NCI-H2029 treated with DMSO at 0.1 percent for 48 hours (cell line): Measurements from ENCODE around the gene RASD1.

Source experiments
- DNase-seq: peaks from one replicate; lab custom pipeline; 2025; lab: John Stamatoyannopoulos, UW

Gene RASD1

GRCh38 chr17:17510456-17511292, 14.5 kb upstream of the RASD1 start:
- DNase-seq, result no peak

GRCh38 chr17:17509601-17510425, 13.6 kb upstream of the RASD1 start:
- no peak for DNase-seq

GRCh38 chr17:17508646-17509591, 12.7 kb upstream of the RASD1 start:
- DNase-seq, result no peak

- no peak for DNase-seq
Observed at GRCh38 chr17:17508019-17508535, 11.9 kb upstream of the RASD1 start.

- DNase-seq, result no peak
Observed at GRCh38 chr17:17507465-17508011, 11.3 kb upstream of the RASD1 start.

- DNase-seq, result no peak
Observed at GRCh38 chr17:17506893-17507464, 10.8 kb upstream of the RASD1 start.

GRCh38 chr17:17506181-17506741, 10.1 kb upstream of the RASD1 start:
- DNase-seq, result no peak

- no peak for DNase-seq
Observed at GRCh38 chr17:17505610-17506171, 9.5 kb upstream of the RASD1 start.

- DNase-seq, result no peak
Observed at GRCh38 chr17:17505151-17505550, 9.0 kb upstream of the RASD1 start.

GRCh38 chr17:17504341-17505140, 8.3 kb upstream of the RASD1 start:
- no peak for DNase-seq

GRCh38 chr17:17503566-17504130, 7.5 kb upstream of the RASD1 start:
- no peak for DNase-seq

GRCh38 chr17:17502741-17503565, 6.8 kb upstream of the RASD1 start:
- DNase-seq, result no peak

- DNase-seq, result no peak
Observed at GRCh38 chr17:17500999-17501605, 4.9 kb upstream of the RASD1 start.

- DNase-seq, result no peak
Observed at GRCh38 chr17:17499402-17500145, 3.4 kb upstream of the RASD1 start.

- no peak for DNase-seq
Observed at GRCh38 chr17:17498606-17499301, 2.6 kb upstream of the RASD1 start.

- no peak for DNase-seq
Observed at GRCh38 chr17:17497845-17498520, 1.8 kb upstream of the RASD1 start.
